NCI-H446 (cell line): Measurements from ENCODE around the gene LMO1.

Experiments
- DNase-seq, 2 experiments: peaks; one replicate each; lab custom pipeline; 2025; lab: John Stamatoyannopoulos, UW

The LMO1 gene

GRCh38 chr11:8263769-8264410 is at the start of gene LMO1:
TSS of gene LMO1 (minus strand) at chr11:8263878. CDS start at chr11:8263362, 516 bp downstream.
- DNase-seq: peak; percentile 24 to 90

- DNase-seq: no peak
These were observed 49.3 kb upstream of the LMO1 start for GRCh38 chr11:8312986-8313385.

- no peak for DNase-seq
These were observed 47.7 kb upstream of the LMO1 start for GRCh38 chr11:8311366-8311765.

- DNase-seq: no peak
These were observed 47.1 kb upstream of the LMO1 start for GRCh38 chr11:8310743-8311298.

- no peak for DNase-seq
These were observed 46.2 kb upstream of the LMO1 start for GRCh38 chr11:8309862-8310261.

- no peak for DNase-seq
These were observed 45.6 kb upstream of the LMO1 start for GRCh38 chr11:8309311-8309710.

DNA sequence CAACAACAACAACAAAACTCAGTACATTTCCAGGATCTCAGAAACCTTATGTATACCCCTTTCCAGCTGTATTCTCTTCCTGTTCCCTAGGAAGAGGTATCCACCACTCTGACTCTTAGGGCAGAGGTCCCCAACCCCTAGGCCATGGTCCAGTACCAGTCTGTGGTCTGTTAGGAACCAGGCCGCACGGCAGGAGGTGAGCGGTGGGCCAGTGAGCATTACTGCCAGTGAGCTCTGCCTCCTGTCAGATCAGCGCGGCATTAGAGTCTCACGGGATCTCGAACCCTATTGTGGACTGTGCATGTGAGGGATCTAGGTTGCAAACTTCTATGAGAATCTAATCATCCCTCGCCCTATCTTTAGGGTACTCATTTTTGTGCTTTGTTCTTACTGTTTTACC is 43.9 kb upstream of the LMO1 start:
- DNase-seq: no peak

- no peak for DNase-seq
These were observed 37.9 kb upstream of the LMO1 start for GRCh38 chr11:8301622-8302021.

GRCh38 chr11:8298801-8299786 is 35.4 kb upstream of the LMO1 start:
- DNase-seq: no peak

DNA sequence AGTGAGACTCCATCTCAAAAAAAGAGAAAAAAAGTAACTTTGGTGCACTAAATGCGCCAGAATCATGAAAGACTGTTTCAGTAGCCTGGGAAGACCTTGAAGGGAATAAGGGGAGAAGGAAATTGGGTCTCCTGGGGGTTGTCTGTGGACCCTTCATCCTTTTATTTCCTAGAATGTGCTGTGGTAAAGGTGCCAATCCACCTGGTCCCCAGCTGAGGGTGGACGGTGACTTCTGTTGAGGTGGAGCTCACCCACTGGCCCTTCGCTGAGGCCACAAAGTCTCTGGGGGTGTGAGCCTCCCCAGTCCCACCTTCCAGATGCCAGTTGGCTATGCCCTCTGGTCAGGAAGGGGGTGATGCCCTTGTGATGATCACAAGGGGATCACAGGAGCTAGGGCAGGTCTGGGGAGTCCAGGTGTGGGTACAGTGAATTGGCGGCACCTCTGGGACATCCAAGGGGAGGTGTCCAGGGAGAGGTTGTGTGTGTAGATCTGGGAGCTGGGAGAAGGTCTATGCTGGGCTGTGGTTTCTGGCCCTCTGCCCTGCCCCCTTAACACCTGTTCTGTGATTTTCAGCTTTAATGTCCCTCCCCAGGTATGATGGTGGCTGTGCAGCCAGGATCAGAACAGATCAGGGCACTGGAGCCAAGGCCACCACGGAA is 34.2 kb upstream of the LMO1 start:
- DNase-seq: no peak

- no peak for DNase-seq
These were observed 33.2 kb upstream of the LMO1 start for GRCh38 chr11:8296872-8297271.

- DNase-seq: no peak
These were observed 32.5 kb upstream of the LMO1 start for GRCh38 chr11:8296038-8296649.

DNA sequence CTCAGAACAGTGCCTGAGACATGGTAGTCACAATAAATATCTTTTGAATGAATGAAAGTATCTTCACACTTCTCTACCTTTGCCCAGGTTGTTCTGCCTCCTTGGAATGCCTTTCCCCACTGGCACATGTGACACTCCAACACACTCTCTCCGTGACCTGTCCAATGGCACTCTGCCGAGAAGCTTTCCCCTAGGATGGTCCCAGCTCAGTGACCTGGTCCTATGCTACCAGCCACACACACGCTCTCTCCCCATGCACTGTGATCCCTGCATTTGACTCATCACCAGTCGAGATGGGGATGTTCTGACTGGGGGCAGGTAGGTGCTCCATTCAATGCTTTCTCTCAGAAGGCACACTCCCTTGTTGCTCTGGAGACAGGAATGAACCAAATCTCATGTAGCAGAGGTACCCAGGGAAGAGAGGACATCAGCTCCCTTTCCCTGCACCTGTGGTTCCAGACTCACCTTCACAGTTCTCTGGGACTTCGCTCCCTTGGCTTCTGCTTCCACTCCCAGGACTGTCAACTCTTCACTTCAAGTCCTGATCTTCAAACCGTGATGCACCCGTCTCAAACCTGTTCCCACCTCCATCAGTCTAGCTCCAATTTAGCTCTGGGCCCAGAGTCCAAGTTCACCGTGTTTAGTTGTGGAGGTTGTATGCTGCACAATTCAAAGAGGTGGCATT is 30.7 kb upstream of the LMO1 start:
- no peak for DNase-seq

DNA sequence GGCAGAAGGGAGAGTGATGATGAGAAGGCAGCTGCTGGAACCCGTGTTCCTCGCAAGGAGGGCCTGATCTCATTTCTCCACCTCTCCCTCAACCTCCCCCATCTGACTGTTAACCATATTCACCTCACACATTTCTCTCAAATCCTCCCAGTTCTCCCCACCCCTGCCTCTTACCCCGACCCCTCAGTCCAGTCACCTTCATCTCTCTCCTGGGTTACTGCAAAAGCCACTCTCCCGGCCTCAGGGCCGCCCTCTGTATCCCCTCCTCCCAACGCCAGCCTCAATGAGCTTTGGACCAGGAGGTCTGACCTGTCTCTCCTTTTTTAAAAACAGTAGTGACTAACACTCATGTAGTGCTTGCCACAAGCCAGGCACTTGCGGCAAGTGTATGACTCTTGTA is 29.5 kb upstream of the LMO1 start:
- DNase-seq: no peak

- DNase-seq: no peak
These were observed 28.7 kb upstream of the LMO1 start for GRCh38 chr11:8292351-8292750.

GRCh38 chr11:8291421-8292350 is 28.0 kb upstream of the LMO1 start:
- no peak for DNase-seq

DNA sequence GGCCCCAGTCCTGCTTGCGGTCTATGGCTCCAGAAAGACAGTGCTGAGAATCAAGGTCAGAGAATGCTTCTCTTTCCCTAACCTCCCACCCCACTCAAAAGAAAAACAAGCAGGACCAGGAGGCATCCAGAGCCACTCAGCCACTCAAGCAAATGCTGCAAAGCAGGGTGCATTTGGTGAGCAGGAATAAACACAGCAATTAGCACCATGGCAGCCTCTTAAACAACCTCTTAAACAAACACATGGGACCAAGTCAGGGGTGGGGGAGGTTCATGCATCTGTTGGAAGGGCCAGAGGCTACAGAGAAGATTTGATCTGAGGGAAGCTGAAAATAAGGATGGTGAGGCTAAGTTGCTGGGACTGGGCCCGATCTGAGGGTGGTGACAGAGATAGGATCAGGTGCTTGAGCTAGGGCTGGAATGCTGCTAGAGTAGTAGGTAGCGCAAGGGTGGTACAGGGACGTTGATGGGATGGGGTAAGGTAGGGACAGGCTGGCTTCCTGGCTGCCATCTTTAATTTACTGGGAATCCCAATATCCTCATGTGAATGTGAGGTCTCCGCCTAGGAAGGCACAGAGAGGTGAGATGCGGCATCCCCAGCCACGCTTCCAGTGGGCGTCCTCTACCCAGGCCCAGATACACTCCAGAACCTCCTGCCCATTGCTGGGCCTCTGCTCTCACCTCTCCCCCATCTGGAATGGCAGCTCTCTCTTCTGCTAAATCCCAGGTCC is 26.6 kb upstream of the LMO1 start:
- no peak for DNase-seq

GRCh38 chr11:8289492-8289918 is 25.8 kb upstream of the LMO1 start:
- no peak for DNase-seq

- no peak for DNase-seq
These were observed 25.3 kb upstream of the LMO1 start for GRCh38 chr11:8288824-8289491.
